ENCODE measurements around the gene TRIL. TPM values are rescaled to one million over a fixed set of nuclear protein-coding genes. Genes with fewer than 3 reads are reported as not detected.

Gene TRIL
- total and polyA plus RNA-seq, 2 of the 13 experiments (the other 11 are each of a cell fraction or from before 2014, with no cell fraction given): 0.18 to 0.40 TPM

GRCh38 chr7:28955718-28956607 is 2.2 kb downstream of the TRIL start (continued):
- no peak for TF ChIP-seq SIN3B (IDR thresholded peaks at IDR 0.05; ENCODE audit: low read length)
- peak; percentile 56; the same call in 1 of the 2 replicates for TF ChIP-seq CC2D1A (CRISPR knock-in tag; IDR thresholded peaks at IDR 0.05)
- peak; percentile 97 for TF ChIP-seq SKI (IDR thresholded peaks at IDR 0.05; ENCODE audit: partially characterized antibody)
- peak; percentile 68 for TF ChIP-seq TEAD2 (CRISPR knock-in tag; IDR thresholded peaks at IDR 0.05)
- TF ChIP-seq HOXD1 (CRISPR knock-in tag; IDR thresholded peaks at IDR 0.05): 0 out of 2 replicates have a peak, but pooled peaks have one; percentile 67
- TF ChIP-seq ZNF747 (CRISPR knock-in tag; IDR thresholded peaks at IDR 0.05; ENCODE audit: borderline replicate concordance): peak; percentile 99
- TF ChIP-seq DZIP1 (CRISPR knock-in tag; IDR thresholded peaks at IDR 0.05): peak; percentile 87
- no peak for TF ChIP-seq MIER3 (CRISPR knock-in tag; IDR thresholded peaks at IDR 0.05; ENCODE audit: borderline replicate concordance)
- TF ChIP-seq, protein P1, sequence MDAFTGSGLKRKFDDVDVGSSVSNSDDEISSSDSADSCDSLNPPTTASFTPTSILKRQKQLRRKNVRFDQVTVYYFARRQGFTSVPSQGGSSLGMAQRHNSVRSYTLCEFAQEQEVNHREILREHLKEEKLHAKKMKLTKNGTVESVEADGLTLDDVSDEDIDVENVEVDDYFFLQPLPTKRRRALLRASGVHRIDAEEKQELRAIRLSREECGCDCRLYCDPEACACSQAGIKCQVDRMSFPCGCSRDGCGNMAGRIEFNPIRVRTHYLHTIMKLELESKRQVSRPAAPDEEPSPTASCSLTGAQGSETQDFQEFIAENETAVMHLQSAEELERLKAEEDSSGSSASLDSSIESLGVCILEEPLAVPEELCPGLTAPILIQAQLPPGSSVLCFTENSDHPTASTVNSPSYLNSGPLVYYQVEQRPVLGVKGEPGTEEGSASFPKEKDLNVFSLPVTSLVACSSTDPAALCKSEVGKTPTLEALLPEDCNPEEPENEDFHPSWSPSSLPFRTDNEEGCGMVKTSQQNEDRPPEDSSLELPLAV (CRISPR knock-in tag; conservative IDR thresholded peaks at IDR 0.05; ENCODE audit: low read depth): peak; percentile 70; the same call in 1 of the 2 replicates
- peak; percentile 61 to 87; a peak in 3 of 4 replicates for TF ChIP-seq NR2F1 (CRISPR knock-in tag; IDR thresholded peaks at IDR 0.05)
- TF ChIP-seq KLF12 (CRISPR knock-in tag; IDR thresholded peaks at IDR 0.05; ENCODE audit: borderline replicate concordance): peak; percentile 98; the same call in 1 of the 2 replicates
- 0 out of 2 replicates have a peak, but pooled peaks have one; percentile 85 for TF ChIP-seq ZSCAN20 (CRISPR knock-in tag; IDR thresholded peaks at IDR 0.05; ENCODE audit: borderline replicate concordance)
- TF ChIP-seq TFDP2 (CRISPR knock-in tag; IDR thresholded peaks at IDR 0.05): peak; percentile 88
- TF ChIP-seq, protein P2, sequence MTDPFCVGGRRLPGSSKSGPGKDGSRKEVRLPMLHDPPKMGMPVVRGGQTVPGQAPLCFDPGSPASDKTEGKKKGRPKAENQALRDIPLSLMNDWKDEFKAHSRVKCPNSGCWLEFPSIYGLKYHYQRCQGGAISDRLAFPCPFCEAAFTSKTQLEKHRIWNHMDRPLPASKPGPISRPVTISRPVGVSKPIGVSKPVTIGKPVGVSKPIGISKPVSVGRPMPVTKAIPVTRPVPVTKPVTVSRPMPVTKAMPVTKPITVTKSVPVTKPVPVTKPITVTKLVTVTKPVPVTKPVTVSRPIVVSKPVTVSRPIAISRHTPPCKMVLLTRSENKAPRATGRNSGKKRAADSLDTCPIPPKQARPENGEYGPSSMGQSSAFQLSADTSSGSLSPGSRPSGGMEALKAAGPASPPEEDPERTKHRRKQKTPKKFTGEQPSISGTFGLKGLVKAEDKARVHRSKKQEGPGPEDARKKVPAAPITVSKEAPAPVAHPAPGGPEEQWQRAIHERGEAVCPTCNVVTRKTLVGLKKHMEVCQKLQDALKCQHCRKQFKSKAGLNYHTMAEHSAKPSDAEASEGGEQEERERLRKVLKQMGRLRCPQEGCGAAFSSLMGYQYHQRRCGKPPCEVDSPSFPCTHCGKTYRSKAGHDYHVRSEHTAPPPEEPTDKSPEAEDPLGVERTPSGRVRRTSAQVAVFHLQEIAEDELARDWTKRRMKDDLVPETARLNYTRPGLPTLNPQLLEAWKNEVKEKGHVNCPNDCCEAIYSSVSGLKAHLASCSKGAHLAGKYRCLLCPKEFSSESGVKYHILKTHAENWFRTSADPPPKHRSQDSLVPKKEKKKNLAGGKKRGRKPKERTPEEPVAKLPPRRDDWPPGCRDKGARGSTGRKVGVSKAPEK (CRISPR knock-in tag; IDR thresholded peaks at IDR 0.05; ENCODE audit: borderline replicate concordance): peak; percentile 63; the same call in 1 of the 2 replicates
- TF ChIP-seq TBX3 (IDR thresholded peaks at IDR 0.05; ENCODE audit: borderline replicate concordance): no peak
- TF ChIP-seq ZNF780A (CRISPR knock-in tag; IDR thresholded peaks at IDR 0.05): peak; percentile 91; the same call in 1 of the 2 replicates
- 0 out of 2 replicates have a peak, but pooled peaks have one; percentile 28 for TF ChIP-seq RFX3 (CRISPR knock-in tag; IDR thresholded peaks at IDR 0.05)
- no peak for TF ChIP-seq ZFP62 (CRISPR knock-in tag; IDR thresholded peaks at IDR 0.05)
- 0 out of 2 replicates have a peak, but pooled peaks have one; percentile 32 for TF ChIP-seq NFKBIZ (CRISPR knock-in tag; IDR thresholded peaks at IDR 0.05)
- TF ChIP-seq MTA3 (CRISPR knock-in tag; IDR thresholded peaks at IDR 0.05): no peak
- TF ChIP-seq SP4 (CRISPR knock-in tag; IDR thresholded peaks at IDR 0.05): peak; percentile 86

Measured in HepG2 (cell line).